Mesendoderm (in vitro differentiated cells): ENCODE results near the gene TMEM169.

Experiments
- DNase-seq: peaks from one replicate; pipeline ENCODE4 v3.0.0; 2013
- H2AK5ac ChIP-seq: 2 replicates; pipeline ENCODE4 v1.6.1; 2013; ENCODE audit warnings: low read length, inconsistent platforms
- H2BK120ac ChIP-seq: 2 replicates; pipeline ENCODE4 v1.6.1; 2013; ENCODE audit warnings: low read depth, mild to moderate bottlenecking, low read length, moderate library complexity, mixed read lengths
- H2BK15ac ChIP-seq: replicated peaks from 2 replicates; pipeline ENCODE4 v1.6.1; 2013; ENCODE audit warnings: low read depth, mild to moderate bottlenecking, moderate library complexity
- H2BK5ac ChIP-seq: 2 replicates; pipeline ENCODE4 v1.6.1; 2013; ENCODE audit warnings: low read length, inconsistent platforms
- H3K18ac ChIP-seq: 2 replicates; pipeline ENCODE4 v1.6.1; 2013; ENCODE audit warnings: mild to moderate bottlenecking, low read length, mixed read lengths
- H3K23ac ChIP-seq: one replicate; pipeline ENCODE4 v1.6.1; 2013; ENCODE audit warnings: low read length
- H3K27ac ChIP-seq: 2 replicates; pipeline ENCODE4 v1.5.1; 2013; ENCODE audit warnings: low read depth, mild to moderate bottlenecking, inconsistent platforms, low read length, moderate library complexity
- H3K27me3 ChIP-seq: 2 replicates; pipeline ENCODE4 v1.6.1; 2013; ENCODE audit warnings: low read length, control low read depth, mild to moderate bottlenecking, inconsistent platforms; ENCODE audit not compliant: insufficient read depth, poor library complexity
- H3K36me3 ChIP-seq: 2 replicates; pipeline ENCODE4 v1.6.1; 2013; ENCODE audit warnings: low read length, inconsistent platforms; ENCODE audit not compliant: control insufficient read depth, insufficient read depth
- H3K4ac ChIP-seq: one replicate; pipeline ENCODE4 v1.6.1; 2013; ENCODE audit warnings: low read depth, mild to moderate bottlenecking, low read length, moderate library complexity
- H3K4me1 ChIP-seq: 2 replicates; pipeline ENCODE4 v1.6.1; 2013; ENCODE audit warnings: low read depth, low read length, inconsistent platforms; ENCODE audit not compliant: control insufficient read depth
- H3K4me2 ChIP-seq: 2 replicates; pipeline ENCODE4 v1.6.1; 2013; ENCODE audit warnings: low read length
- H3K4me3 ChIP-seq: 2 replicates; pipeline ENCODE4 v1.5.1; 2013; ENCODE audit warnings: mild to moderate bottlenecking, low read length
- H3K56ac ChIP-seq: one replicate; pipeline ENCODE4 v1.6.1; 2013; ENCODE audit warnings: low read length
- H3K79me1 ChIP-seq: 2 replicates; pipeline ENCODE4 v1.6.1; 2013; ENCODE audit warnings: low read length, inconsistent platforms
- H3K79me2 ChIP-seq: 2 replicates; pipeline ENCODE4 v1.6.1; 2013; ENCODE audit warnings: mild to moderate bottlenecking, low read length; ENCODE audit not compliant: control insufficient read depth, insufficient read depth
- H3K9ac ChIP-seq: 2 replicates; pipeline ENCODE4 v1.6.1; 2013; ENCODE audit warnings: low read length, inconsistent platforms
- H4K5ac ChIP-seq: one replicate; pipeline ENCODE4 v1.6.1; 2013; ENCODE audit warnings: low read length
- H4K8ac ChIP-seq: one replicate; pipeline ENCODE4 v1.6.1; 2013; ENCODE audit warnings: low read depth, mild to moderate bottlenecking, control low read depth, low read length, moderate library complexity
- WGBS: extraction: QIAGEN DNeasy Blood & Tissue Kit; methylation state at CpG from one replicate; pipeline ENCODE4 v1.1.7; 2013; ENCODE audit warnings: low lambda C conversion rate, missing lambda C conversion rate; ENCODE audit not compliant: insufficient coverage; ENCODE audit errors: extremely low coverage; 5-methylcytosine and 5-hydroxymethylcytosine counted together

Gene TMEM169

DNA sequence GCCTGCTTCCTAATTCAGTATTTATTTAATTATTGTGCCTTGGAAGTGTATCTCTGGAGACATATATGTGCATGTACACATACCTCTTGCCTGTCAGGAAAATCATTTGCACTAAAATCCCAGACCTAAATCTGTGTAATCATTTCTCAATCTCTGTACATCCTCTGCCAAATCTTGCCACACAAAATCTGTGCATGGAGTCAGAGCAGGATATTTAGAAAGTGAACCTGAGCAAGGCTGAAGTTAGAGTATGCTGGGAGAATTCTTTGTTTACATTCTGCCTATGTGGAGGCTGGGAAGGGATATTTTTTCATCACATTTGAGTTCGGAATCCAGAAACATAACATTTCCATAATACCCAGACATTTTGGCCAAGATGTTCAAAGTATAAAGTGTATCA lies 36.8 kb downstream of the TMEM169 start:
- H3K79me2 ChIP-seq = peaks cover 36% of the 10 kb centered on the region
- H3K23ac ChIP-seq = no peak overlapping the region
- H4K8ac ChIP-seq = no peak overlapping the region
- no peaks in the 10 kb centered on the region for H3K27me3 ChIP-seq
- H3K9ac ChIP-seq = no peak overlapping the region
- no peak overlapping the region for H3K4me3 ChIP-seq
- no peak overlapping the region for H2BK15ac ChIP-seq
- no peak overlapping the region for H3K4me2 ChIP-seq
- H3K4ac ChIP-seq = no peak overlapping the region
- H3K56ac ChIP-seq = no peak overlapping the region
- H3K27ac ChIP-seq = no peak overlapping the region
- H3K18ac ChIP-seq = no peak overlapping the region
- H3K4me1 ChIP-seq = peaks cover 4% of the 10 kb centered on the region
- no peak overlapping the region for H2BK120ac ChIP-seq
- no peak overlapping the region for H2BK5ac ChIP-seq
- no peak overlapping the region for H2AK5ac ChIP-seq
- H4K5ac ChIP-seq = no peak overlapping the region
- no CpG with 5 or more reads among the region's 1 CpG for WGBS
- no peak for DNase-seq
- peaks cover 23% of the 10 kb centered on the region for H3K36me3 ChIP-seq
- H3K79me1 ChIP-seq = peaks cover 23% of the 10 kb centered on the region

DNA sequence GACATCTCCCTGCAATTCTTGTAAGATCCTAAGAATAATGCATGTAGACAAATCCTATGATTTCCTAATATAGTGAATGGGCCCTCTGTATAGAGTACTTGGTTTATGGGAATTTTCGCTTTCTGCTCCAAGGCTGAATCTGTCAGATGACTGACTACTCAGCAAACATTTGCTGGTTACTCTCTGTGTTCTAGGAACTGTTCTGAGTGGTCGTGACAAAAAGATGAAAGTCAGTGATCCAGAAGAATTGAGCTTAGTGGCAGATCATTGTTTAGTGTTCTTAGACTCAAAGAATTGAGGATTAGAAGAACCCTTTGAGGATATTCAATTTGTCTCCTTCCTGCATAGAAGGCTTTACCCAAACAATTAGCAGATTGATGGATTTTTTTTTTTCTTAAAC lies 37.4 kb downstream of the TMEM169 start:
- H2BK120ac ChIP-seq = no peak overlapping the region
- peaks cover 21% of the 10 kb centered on the region for H3K79me1 ChIP-seq
- no peak overlapping the region for H3K9ac ChIP-seq
- no peak overlapping the region for H2AK5ac ChIP-seq
- H4K8ac ChIP-seq = no peak overlapping the region
- WGBS = no CpG with 5 or more reads among the region's 2 CpGs
- DNase-seq = no peak
- H4K5ac ChIP-seq = no peak overlapping the region
- no peaks in the 10 kb centered on the region for H3K27me3 ChIP-seq
- no peak overlapping the region for H3K27ac ChIP-seq
- no peak overlapping the region for H2BK15ac ChIP-seq
- no peak overlapping the region for H3K56ac ChIP-seq
- H3K4me3 ChIP-seq = no peak overlapping the region
- peaks cover 4% of the 10 kb centered on the region for H3K4me1 ChIP-seq
- no peak overlapping the region for H3K23ac ChIP-seq
- H3K4ac ChIP-seq = no peak overlapping the region
- no peak overlapping the region for H3K18ac ChIP-seq
- H3K4me2 ChIP-seq = no peak overlapping the region
- peaks cover 36% of the 10 kb centered on the region for H3K79me2 ChIP-seq
- peaks cover 23% of the 10 kb centered on the region for H3K36me3 ChIP-seq
- H2BK5ac ChIP-seq = no peak overlapping the region

DNA sequence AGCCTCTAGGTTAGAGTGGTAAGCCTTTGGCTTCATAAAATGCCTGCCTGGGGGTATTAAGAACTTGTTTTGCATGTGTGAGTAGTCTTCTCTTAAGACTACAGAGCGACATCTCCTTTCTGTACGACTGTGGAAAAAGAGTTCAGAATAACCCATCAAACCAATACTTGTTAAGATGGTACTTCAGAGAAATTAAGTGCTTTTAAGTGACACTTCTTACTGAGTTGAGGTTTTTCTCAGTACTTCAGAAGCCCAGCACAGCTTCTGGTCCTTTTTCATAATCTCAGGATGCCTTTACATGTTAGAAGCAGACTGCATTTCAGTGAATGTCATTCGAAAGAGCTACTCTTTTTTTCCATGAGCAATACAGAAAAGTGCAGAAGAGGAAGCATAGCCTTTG lies 38.3 kb downstream of the TMEM169 start:
- H3K27ac ChIP-seq = no peak overlapping the region
- no peak overlapping the region for H3K4me2 ChIP-seq
- no peak overlapping the region for H2AK5ac ChIP-seq
- H3K18ac ChIP-seq = no peak overlapping the region
- H3K4me3 ChIP-seq = no peak overlapping the region
- H2BK5ac ChIP-seq = no peak overlapping the region
- no CpG with 5 or more reads among the region's 3 CpGs for WGBS
- H3K9ac ChIP-seq = no peak overlapping the region
- H2BK15ac ChIP-seq = no peak overlapping the region
- no peak overlapping the region for H3K4ac ChIP-seq
- no peak for DNase-seq
- no peak overlapping the region for H3K56ac ChIP-seq
- no peak overlapping the region for H2BK120ac ChIP-seq
- H3K79me2 ChIP-seq = peaks cover 37% of the 10 kb centered on the region
- H4K5ac ChIP-seq = no peak overlapping the region
- no peaks in the 10 kb centered on the region for H3K27me3 ChIP-seq
- peaks cover 4% of the 10 kb centered on the region for H3K4me1 ChIP-seq
- H4K8ac ChIP-seq = no peak overlapping the region
- H3K79me1 ChIP-seq = peaks cover 22% of the 10 kb centered on the region
- H3K23ac ChIP-seq = no peak overlapping the region
- peaks cover 23% of the 10 kb centered on the region for H3K36me3 ChIP-seq

DNA sequence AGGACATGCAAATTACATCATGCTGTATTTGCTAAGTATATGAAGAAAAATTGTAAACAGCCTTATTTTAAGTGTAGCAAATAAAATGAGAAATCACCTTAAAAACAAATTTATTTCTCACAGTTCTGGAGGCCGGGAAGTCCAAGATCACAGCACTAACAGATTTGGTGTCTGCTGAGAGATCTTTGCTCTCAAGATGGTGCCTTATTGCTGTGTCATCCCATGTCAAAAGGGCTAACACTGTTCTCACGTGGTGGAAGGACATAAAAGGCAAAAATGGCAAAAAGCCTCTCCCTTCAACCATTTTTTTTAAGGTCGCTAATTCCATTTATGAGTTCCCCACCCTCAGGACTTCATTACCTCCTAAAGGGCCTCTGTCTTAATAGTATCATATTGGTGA lies 39.5 kb downstream of the TMEM169 start:
- H3K9ac ChIP-seq = no peak overlapping the region
- H3K56ac ChIP-seq = no peak overlapping the region
- H3K4me3 ChIP-seq = no peak overlapping the region
- H2BK120ac ChIP-seq = no peak overlapping the region
- no peak overlapping the region for H3K23ac ChIP-seq
- no CpG with 5 or more reads among the region's 3 CpGs for WGBS
- peaks cover 33% of the 10 kb centered on the region for H3K79me2 ChIP-seq
- H3K4me1 ChIP-seq = no peaks in the 10 kb centered on the region
- H3K4ac ChIP-seq = no peak overlapping the region
- H3K27ac ChIP-seq = no peak overlapping the region
- H3K4me2 ChIP-seq = no peak overlapping the region
- H2AK5ac ChIP-seq = no peak overlapping the region
- H4K5ac ChIP-seq = no peak overlapping the region
- no peak overlapping the region for H2BK5ac ChIP-seq
- no peak overlapping the region for H4K8ac ChIP-seq
- peaks cover 20% of the 10 kb centered on the region for H3K79me1 ChIP-seq
- H3K18ac ChIP-seq = no peak overlapping the region
- no peak overlapping the region for H2BK15ac ChIP-seq
- DNase-seq = no peak
- peaks cover 21% of the 10 kb centered on the region for H3K36me3 ChIP-seq
- no peaks in the 10 kb centered on the region for H3K27me3 ChIP-seq

DNA sequence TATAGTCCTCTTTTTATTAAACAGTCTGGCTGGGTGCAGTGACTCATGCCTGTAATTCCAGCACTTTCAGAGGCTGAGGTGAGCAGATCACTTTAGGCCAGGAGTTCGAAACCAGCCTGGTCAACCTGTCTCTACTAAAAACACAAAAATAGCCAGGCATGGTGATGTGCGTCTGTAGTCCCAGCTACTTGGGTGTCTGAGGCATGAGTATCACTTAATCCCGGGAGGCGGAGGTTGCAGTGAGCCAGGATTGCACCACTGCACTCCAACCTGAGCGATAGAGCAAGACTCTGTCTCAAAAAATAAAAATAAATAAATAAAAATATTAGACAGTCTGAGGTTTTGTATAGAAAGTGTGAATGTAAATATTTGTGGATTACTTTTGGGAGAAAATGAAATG lies 45.2 kb downstream of the TMEM169 start:
- no CpG with 5 or more reads among the region's 5 CpGs for WGBS
- no peak overlapping the region for H2BK120ac ChIP-seq
- no peak overlapping the region for H3K27ac ChIP-seq

DNA sequence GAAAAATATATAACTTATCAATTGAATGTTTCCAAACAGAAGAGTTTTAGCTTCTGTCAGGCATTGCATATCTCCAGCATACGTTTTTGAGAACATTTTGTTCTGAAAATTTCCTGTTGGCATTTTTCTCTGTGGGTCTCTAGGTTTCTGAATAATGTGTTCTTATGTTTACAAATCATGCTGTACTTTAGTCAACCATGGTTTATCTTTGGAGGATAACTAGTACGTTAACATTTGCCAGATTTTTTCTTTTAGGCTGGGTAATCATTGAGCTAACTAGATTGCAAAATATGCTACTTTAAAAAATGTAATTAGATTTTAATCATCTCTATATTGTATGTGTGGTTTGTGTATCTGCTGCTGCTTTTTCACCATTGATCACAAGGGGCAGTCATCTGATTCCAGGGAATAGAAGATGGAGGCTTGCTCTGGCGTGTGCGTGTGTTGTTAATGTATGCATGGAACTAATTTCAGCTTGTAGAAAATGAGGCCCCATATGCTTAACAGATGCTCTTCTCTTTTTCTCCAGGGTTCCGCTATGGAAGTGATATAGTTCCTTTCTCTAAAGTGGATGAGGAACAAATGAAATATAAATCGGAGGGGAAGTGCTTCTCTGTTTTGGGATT lies 48.7 kb downstream of the TMEM169 start:
- Histone ChIP-seq H3K4me2 (no peak overlapping the region), H3K4me1 (no peaks in the 10 kb centered on the region), H3K79me2 (peaks cover 9% of the 10 kb centered on the region), H3K18ac (no peak overlapping the region), H3K36me3 (peaks cover 21% of the 10 kb centered on the region), H3K4ac (no peak overlapping the region), H3K27ac (no peak overlapping the region), H3K56ac (no peak overlapping the region), H3K27me3 (no peaks in the 10 kb centered on the region), H3K9ac (no peak overlapping the region), H2BK5ac (no peak overlapping the region), H4K8ac (no peak overlapping the region), H2BK15ac (no peak overlapping the region), H2BK120ac (no peak overlapping the region), H3K79me1 (peaks cover 17% of the 10 kb centered on the region), H2AK5ac (no peak overlapping the region), H3K4me3 (no peak overlapping the region), H3K23ac (no peak overlapping the region), H4K5ac (no peak overlapping the region)
- no peak for DNase-seq
- no CpG with 5 or more reads among the region's 6 CpGs for WGBS

More for the DNA sequence above, 45.2 kb downstream of the TMEM169 start:
- H3K4me3 ChIP-seq = no peak overlapping the region
- H3K18ac ChIP-seq = no peak overlapping the region
- peaks cover 14% of the 10 kb centered on the region for H3K79me2 ChIP-seq
- H3K9ac ChIP-seq = no peak overlapping the region
- no peaks in the 10 kb centered on the region for H3K4me1 ChIP-seq
- H3K23ac ChIP-seq = no peak overlapping the region
- DNase-seq = no peak
- H3K27me3 ChIP-seq = no peaks in the 10 kb centered on the region
- H3K4me2 ChIP-seq = no peak overlapping the region
- no peak overlapping the region for H4K5ac ChIP-seq
- no peak overlapping the region for H2AK5ac ChIP-seq
- peaks cover 15% of the 10 kb centered on the region for H3K36me3 ChIP-seq
- H3K4ac ChIP-seq = no peak overlapping the region
- H2BK5ac ChIP-seq = no peak overlapping the region
- H3K56ac ChIP-seq = no peak overlapping the region
- no peak overlapping the region for H4K8ac ChIP-seq
- peaks cover 15% of the 10 kb centered on the region for H3K79me1 ChIP-seq
- no peak overlapping the region for H2BK15ac ChIP-seq
